GM23338 (cell line): Measurements from ENCODE around the gene DDX50. TPM values are rescaled to one million over a fixed set of nuclear protein-coding genes. Genes with fewer than 3 reads are reported as not detected.

Experiments used
- polyA plus RNA-seq: library from polyadenylated mRNA; unstranded; fragments of >200 nt; fragmentation: Nextera tagmentation; extraction: Ambion mirVana; gene quantifications from 2 replicates; pipeline ENCODE4 v1.2.1, GENCODE V29; 2016
- small RNA-seq: library from RNA; depleted of rRNA; stranded (forward); fragments of <200 nt; gene quantifications from one replicate; pipeline ENCODE3, GENCODE V24; 2014; ENCODE audit warnings: low replicate concordance
- total RNA-seq: library from RNA; depleted of rRNA; stranded (reverse); fragments of >200 nt; shearing (Covaris generic); gene quantifications from 2 replicates; pipeline ENCODE4 v1.2.3, GENCODE V29; 2014; rRNA removed

Gene DDX50
- total and polyA plus RNA-seq, 2 experiments from 2014 or later, result 37.2 TPM

Small RNA genes lying within 50 kb of the gene (small RNA-seq; reads per million reads assigned to genes)
- not detected for gene RNU6-571P

Other genes starting within 250 kb of the DDX50 start
- gene CCAR1, start 180.1 kb upstream of the DDX50 start, total RNA-seq, result 84.1 and 118 TPM in 2 replicates
- 103 and 121 TPM in 2 replicates for gene CCAR1, start 180.1 kb upstream of the DDX50 start, polyA plus RNA-seq
- 2.2 and 2.7 TPM in 2 replicates for gene STOX1, start 73.8 kb upstream of the DDX50 start, total RNA-seq
- gene STOX1, start 73.8 kb upstream of the DDX50 start, polyA plus RNA-seq, result 1.6 and 1.7 TPM in 2 replicates
- 194 and 209 TPM in 2 replicates for gene DDX21, start 54.9 kb downstream of the DDX50 start, total RNA-seq
- 130 and 138 TPM in 2 replicates for gene DDX21, start 54.9 kb downstream of the DDX50 start, polyA plus RNA-seq
- 36.4 and 39.8 TPM in 2 replicates for gene KIFBP, start 87.5 kb downstream of the DDX50 start, total RNA-seq
- gene KIFBP, start 87.5 kb downstream of the DDX50 start, polyA plus RNA-seq, result 21.9 and 24.5 TPM in 2 replicates
- not detected in 2 replicates for gene SRGN, start 186.8 kb downstream of the DDX50 start, total RNA-seq
- 0.30 TPM in 1 of 2 replicates, not detected in the other for gene SRGN, start 186.8 kb downstream of the DDX50 start, polyA plus RNA-seq
- gene VPS26A, start 222.9 kb downstream of the DDX50 start, total RNA-seq, result 39.3 and 41.6 TPM in 2 replicates
- gene VPS26A, start 222.9 kb downstream of the DDX50 start, polyA plus RNA-seq, result 23.1 and 29.0 TPM in 2 replicates